ENCODE measurements around the gene PXK. TPM values are rescaled to one million over a fixed set of nuclear protein-coding genes. Genes with fewer than 3 reads are reported as not detected.
A peak's percentile ranks its signal among the peaks of the same experiment; 100 is the strongest.

The PXK gene
- total RNA-seq, 1 experiment from 2014 or later = 15.2 TPM

- DNase-seq (ENCODE audit: low spot score) = no peak
Observed at GRCh38 chr3:58347984-58348383, 15.3 kb downstream of the PXK start.

GRCh38 chr3:58349792-58350626 lies 17.3 kb downstream of the PXK start:
- DNase-seq (ENCODE audit: low spot score) = no peak

GRCh38 chr3:58350627-58351013 lies 17.9 kb downstream of the PXK start:
- no peak for DNase-seq (ENCODE audit: low spot score)

DNA sequence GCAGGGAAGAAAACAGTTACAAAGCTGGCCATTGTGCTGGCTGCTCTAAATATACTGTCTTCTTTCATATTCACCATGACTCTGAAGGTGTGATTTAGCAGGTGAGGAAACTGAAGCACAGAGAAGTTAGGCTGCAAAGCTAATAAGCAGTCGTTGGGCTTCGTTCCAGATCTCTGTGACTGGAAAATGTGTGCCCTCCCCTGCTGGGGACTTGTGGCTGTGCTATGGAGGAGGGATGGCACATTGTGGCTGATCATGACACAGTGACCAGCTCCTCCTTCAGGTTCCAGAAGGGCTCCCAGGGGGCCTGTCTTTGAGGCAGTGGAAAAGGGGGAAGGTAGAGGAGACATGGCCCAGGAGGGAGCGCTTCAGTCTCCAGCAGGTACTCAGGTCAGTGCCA lies 19.2 kb downstream of the PXK start:
- DNase-seq (ENCODE audit: low spot score) = no peak

- DNase-seq (ENCODE audit: low spot score) = no peak
Observed at GRCh38 chr3:58352626-58353025, 19.9 kb downstream of the PXK start.

DNA sequence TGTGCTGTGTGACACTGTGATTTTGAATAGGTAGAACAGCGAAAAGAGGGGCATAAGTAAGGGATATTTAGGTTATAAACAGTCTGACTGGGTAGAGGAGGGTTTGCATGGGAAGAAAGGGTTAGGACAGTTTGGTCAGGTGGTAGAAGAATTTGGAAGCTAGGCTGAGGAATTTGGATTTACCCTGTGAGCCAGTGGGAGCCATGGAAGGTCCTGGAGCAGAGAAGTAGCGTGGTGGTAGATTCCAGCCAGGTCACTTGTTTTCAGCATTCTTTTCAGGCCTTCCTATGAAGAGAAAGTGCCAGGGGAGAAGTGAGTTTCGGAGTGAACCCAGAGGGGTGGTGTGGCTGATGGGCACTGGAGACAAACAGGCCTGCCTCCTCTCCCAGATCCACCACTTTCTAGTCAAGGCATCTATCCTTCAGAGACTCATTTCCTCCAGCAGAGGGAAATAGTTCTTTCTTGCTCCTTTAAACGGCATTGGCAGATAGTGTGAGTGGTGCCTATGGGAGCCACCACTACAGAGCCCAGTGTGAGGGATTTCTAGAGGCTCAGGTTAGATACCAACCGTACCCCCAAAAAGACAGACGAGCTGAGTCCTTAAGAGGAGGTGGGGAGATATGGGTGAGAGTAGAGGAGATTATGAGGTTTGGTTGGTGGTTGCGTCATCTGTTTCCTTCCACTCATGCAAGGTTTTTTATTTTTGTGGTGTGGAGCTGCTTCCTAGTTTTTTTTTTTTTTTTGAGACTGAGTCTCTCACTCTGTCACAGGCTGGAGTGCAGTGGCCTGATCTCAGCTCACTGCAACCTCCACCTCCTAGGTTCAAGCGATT lies 21.2 kb downstream of the PXK start:
- DNase-seq (ENCODE audit: low spot score) = no peak

DNA sequence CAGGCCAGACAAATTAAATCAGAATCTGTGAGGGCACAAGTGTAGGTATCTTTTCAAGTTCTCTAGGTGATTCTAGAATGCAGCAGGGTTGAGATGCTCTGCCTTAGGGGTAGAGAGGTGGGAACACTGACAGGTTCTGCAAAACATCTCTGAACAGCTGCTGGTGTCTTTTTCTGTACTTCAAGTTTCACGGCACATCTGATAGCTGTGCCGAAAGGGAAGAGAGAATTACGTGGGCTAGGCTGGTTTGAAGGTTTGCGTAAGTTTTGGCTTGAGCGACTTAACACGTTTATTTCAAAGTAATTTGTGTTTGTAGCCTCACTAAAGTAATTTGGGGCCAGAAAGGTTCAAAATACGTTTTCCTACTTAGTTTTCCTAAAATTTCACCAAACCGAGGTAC lies 22.5 kb downstream of the PXK start:
- no peak for DNase-seq (ENCODE audit: low spot score)

DNA sequence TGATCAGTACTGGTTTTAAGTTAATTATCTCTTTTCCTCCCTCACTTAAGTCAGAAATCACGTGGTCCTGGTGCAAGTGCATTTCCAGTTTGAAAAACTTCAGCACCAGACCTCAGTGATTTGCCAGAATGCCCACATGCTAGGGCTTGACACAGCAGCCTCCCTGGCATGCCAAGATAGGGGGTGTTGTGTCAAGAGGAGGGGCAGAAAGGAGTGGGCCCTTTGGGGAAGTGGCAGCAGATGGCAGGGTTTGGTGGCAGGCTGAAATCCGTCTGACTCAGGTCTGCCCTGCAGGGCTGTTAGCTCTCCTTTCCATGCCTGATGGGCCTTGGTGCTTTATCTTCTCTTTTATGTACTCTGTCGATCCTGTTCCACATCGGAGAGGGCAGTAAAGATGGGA lies 23.4 kb downstream of the PXK start:
- no peak for DNase-seq (ENCODE audit: low spot score)

DNA sequence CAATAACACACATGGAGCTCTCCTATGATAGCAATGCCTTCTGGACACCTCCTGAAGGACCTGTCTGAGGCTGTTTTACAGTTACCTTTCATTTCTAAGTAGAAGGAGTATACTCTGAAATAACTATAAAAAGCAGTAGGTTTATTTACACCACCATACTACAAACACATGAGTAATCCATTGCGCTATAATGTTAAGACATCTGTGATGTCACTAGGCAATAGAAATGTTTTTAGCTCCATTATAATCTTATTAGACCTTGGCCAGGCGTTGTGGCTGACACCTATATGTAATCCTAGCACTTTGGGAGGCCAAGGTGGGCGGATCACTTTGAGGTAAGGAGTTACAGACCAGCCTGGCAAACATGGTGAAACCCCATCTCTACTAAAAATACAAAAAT lies 24.7 kb downstream of the PXK start:
- DNase-seq (ENCODE audit: low spot score) = no peak

DNA sequence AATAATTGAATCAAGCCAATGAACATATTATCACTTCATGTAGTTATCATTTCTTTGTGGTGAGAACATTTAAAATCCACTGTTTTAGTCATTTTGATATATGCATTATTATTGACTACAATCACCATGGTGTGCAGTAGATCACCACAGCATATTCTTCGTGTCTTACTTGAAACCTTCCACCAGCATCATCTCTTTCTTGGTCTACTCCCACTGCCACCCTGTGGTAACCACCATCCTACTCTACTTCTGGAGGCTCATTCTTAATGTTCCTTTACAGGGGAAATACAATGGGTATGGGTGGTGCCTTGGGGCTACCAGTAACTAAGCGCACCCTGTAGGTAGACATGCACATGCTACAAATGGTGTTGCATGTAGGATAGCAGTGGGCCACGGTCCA lies 25.4 kb downstream of the PXK start:
- no peak for DNase-seq (ENCODE audit: low spot score)

GRCh38 chr3:58358808-58359207 lies 26.1 kb downstream of the PXK start:
- DNase-seq (ENCODE audit: low spot score) = no peak

- DNase-seq (ENCODE audit: low spot score) = no peak
Observed at GRCh38 chr3:58359621-58360020, 26.9 kb downstream of the PXK start.

DNA sequence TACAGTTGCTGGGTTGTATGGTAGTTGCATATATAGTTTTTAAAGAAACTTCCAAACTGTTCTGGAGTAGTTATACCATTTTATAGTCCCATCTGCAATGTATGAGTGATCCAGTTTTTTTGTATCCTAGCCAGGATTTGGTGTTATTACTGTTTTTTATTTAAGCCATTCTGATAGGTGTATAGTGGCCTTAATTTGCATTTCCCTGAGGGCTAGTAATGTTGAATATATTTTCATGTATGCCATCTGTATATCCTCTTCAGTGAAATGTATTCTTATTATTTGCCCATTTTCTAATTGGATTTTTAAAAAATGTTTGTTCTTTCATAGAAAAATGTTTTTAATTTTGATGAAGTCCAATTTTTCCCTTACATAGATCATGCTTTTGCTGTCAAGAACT lies 29.2 kb downstream of the PXK start:
- no peak for DNase-seq (ENCODE audit: low spot score)

- DNase-seq (ENCODE audit: low spot score) = peak; percentile 49
Observed at GRCh38 chr3:58366699-58367098, 34.0 kb downstream of the PXK start.

DNA sequence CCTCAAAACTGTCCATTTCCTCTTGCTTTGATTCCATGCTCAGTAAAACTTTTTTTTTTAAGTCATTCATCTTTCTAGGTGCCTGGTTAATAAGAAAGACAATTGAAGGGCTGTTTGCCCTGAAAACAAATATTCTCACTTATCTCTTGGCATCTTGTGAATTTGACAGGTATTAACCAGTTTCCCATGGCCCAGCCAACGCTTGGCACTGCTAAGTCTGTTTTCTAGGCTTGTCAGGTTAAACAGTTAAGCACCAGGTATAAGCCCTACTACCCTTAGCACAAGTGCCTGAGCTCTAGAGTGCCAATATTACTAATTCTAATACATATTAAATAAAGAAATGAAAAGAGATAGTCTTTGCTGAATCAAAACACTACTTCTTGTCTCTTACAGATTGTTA lies 36.3 kb downstream of the PXK start:
- DNase-seq (ENCODE audit: low spot score) = no peak

DNA sequence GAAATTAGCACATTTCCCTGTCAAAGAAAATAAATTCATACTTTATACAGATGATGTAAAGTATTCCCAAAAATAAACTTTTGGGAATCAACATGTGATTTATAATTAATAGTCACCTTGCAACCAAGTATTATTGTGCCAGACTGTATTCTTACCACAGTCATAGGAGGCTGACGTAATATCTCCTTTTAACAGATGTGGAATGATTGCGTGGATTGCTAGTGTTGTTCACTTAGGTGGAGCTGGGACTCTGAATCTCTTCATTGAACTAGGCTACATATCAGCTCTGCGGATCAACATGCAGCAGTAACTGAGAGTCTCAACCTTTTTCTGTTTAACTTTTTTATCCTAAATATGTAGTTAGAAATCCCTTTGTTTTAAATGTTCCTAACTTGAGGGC lies 37.2 kb downstream of the PXK start:
- DNase-seq (ENCODE audit: low spot score) = no peak

GRCh38 chr3:58370407-58370806 lies 37.7 kb downstream of the PXK start:
- no peak for DNase-seq (ENCODE audit: low spot score)

DNA sequence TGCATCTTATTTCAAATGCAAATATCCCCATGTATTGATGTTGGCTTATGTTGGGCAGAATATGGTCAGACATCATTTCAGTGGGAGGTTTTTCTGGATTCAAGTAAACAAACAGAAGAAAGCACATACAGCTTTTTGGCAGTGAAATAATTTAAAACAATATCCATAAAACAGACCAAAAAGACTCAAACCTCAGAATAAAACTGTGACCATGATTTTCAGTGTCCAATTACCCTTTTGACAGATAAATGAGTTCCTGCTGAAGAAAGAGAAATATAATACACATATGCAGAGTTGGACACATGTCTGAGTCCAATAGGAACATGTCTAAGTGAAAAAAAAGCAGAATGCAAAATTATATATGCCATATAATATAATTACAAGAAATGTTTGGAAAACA lies 39.1 kb downstream of the PXK start:
- DNase-seq (ENCODE audit: low spot score) = no peak

DNA sequence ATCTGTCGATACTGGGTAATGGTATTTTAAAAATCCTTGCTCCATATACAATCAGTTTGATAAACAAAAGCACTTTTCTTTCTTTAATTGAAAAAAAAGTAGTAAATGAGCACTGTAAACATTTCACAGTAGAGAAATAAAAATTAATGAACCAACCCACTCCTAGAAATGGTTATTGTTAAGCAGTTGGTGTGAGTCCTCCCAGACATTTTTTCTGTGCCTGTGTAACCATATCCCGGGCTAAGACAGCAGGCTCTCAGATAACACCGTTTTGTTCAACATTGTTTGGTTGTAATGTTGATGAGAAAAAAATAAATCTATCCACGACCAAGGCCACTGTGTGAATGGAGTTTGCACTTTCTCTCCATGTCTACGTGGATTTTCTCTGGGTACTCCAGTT lies 42.6 kb downstream of the PXK start:
- no peak for DNase-seq (ENCODE audit: low spot score)

GRCh38 chr3:58377168-58377567 lies 44.5 kb downstream of the PXK start:
- no peak for DNase-seq (ENCODE audit: low spot score)

DNA sequence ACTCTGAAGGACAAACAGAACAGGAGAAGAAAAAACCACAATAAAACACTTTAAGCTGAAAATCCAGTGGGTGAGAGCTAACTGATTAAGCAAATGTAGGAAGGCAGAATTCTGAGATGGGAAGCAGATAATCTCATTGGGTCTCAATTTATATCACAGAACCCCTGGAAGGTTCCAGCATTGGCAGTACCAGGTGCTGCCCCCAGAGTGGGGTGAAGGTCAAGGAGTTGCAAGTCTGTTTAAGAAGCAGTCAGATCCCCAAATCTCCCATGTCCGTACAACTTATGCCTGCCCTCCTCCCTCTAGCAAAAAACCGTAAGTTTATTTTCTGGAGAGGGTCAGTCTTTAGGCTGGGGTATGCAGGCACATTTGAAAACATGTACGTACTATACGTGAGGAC lies 45.1 kb downstream of the PXK start:
- DNase-seq (ENCODE audit: low spot score) = no peak

DNA sequence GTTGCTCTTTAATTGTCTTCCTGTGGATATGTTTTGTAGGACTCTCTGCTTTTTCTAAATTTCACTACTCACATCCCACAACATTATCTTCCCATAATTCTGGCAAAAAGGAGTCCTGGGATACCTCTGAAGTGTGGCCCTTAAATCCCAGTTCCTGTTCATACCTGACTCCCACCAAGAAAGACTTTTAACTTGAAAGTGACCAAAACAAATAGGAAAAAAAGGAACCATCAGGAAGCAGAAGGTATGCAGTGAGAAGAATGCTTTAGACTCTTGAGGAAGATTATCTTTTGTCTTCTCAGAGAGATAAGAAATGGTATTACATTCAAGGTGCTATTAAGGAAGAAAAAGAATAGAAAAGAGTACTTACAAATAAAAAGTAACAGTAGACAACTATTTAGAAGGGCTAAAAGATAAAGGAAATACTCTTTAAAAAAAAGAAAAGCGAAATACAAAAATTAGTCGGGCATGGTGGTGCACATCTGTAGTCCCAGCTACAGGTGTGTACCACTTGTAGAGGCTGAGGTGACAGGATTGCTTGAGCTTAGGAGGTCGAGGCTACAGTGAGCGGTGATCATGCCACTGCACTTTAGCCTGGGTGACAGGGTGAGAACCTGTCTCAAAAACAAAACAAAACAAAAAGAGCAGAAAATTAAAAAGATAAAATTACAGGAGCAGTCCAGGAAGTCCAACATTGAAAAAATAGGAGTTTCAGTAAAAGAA lies 46.8 kb downstream of the PXK start:
- DNase-seq (ENCODE audit: low spot score) = no peak

- peak; percentile 26 for DNase-seq (ENCODE audit: low spot score)
Observed at GRCh38 chr3:58383476-58383875, 50.8 kb downstream of the PXK start.

Data from A172 (cell line).